Mesenchymal stem cell (in vitro differentiated cells and primary cell): ENCODE data around the gene SLC24A3.

Source experiments
- DNase-seq: peaks from one replicate; pipeline ENCODE4 v3.0.0-alpha.2; 2013
- H2AFZ ChIP-seq: one replicate; pipeline ENCODE4 v1.6.1; 2013; ENCODE audit warnings: low read depth, mild to moderate bottlenecking, control low read depth, inconsistent platforms, low read length, moderate library complexity
- H2AK5ac ChIP-seq: 2 replicates; pipeline ENCODE4 v1.6.1; 2013; ENCODE audit warnings: low read length, moderate library complexity, mild to moderate bottlenecking, inconsistent platforms; ENCODE audit not compliant: severe bottlenecking
- H2BK120ac ChIP-seq: one replicate; pipeline ENCODE4 v1.6.1; 2013; ENCODE audit warnings: low read depth, mild to moderate bottlenecking, inconsistent platforms, low read length, moderate library complexity
- H2BK12ac ChIP-seq, 2 experiments: one replicate each; pipeline ENCODE4 v1.6.1; 2013; ENCODE audit warnings: inconsistent platforms in 2 of 2, low read length in 2 of 2, mild to moderate bottlenecking in 2 of 2, moderate library complexity in 2 of 2, control low read depth in 1 of 2
- H2BK15ac ChIP-seq: one replicate; pipeline ENCODE4 v1.6.1; 2013; ENCODE audit warnings: mild to moderate bottlenecking, low read depth, inconsistent platforms; ENCODE audit not compliant: poor library complexity, severe bottlenecking
- H2BK5ac ChIP-seq: 2 replicates; pipeline ENCODE4 v1.6.1; 2013; ENCODE audit warnings: low read depth, mild to moderate bottlenecking, low read length, control low read depth, inconsistent platforms; ENCODE audit not compliant: poor library complexity, severe bottlenecking
- H3K14ac ChIP-seq, 2 experiments: one replicate each; pipeline ENCODE4 v1.6.1; 2013; ENCODE audit warnings: inconsistent platforms in 2 of 2, low read length in 2 of 2, control low read depth in 1 of 2, mild to moderate bottlenecking in 1 of 2, moderate library complexity in 1 of 2
- H3K18ac ChIP-seq, 2 experiments: one replicate each; pipeline ENCODE4 v1.6.1; 2013; ENCODE audit warnings: inconsistent platforms in 2 of 2, low read length in 2 of 2, control low read depth in 1 of 2, low read depth in 1 of 2, mild to moderate bottlenecking in 1 of 2
- H3K23ac ChIP-seq, 2 experiments: one replicate each; pipeline ENCODE4 v1.6.1; 2013; ENCODE audit warnings: inconsistent platforms in 2 of 2, low read length in 2 of 2, mild to moderate bottlenecking in 2 of 2, moderate library complexity in 2 of 2, control low read depth in 1 of 2
- H3K27ac ChIP-seq: 2 replicates; pipeline ENCODE4 v1.5.1; 2013; ENCODE audit warnings: mild to moderate bottlenecking, moderate library complexity, low read length, control low read depth, inconsistent platforms; ENCODE audit not compliant: poor library complexity, severe bottlenecking
- H3K27me3 ChIP-seq, 2 experiments: 2 replicates each; pipeline versions ENCODE4 v1.6.1 to v1.7.0; 2013; ENCODE audit warnings: low read length in 2 of 2, mild to moderate bottlenecking in 2 of 2, moderate library complexity in 2 of 2, control low read depth in 1 of 2, inconsistent platforms in 1 of 2; ENCODE audit not compliant: control insufficient read depth in 1 of 2, insufficient read depth in 1 of 2
- H3K36me3 ChIP-seq, 2 experiments: 2 replicates each; pipeline versions ENCODE4 v1.6.1 to v1.7.0; 2013; ENCODE audit warnings: low read length in 2 of 2, control low read depth in 1 of 2, inconsistent platforms in 1 of 2, low read depth in 1 of 2, mild to moderate bottlenecking in 1 of 2; ENCODE audit not compliant: insufficient read depth in 2 of 2, control insufficient read depth in 1 of 2
- H3K4ac ChIP-seq, 2 experiments: one replicate each; pipeline ENCODE4 v1.6.1; 2013; ENCODE audit warnings: inconsistent platforms in 2 of 2, low read length in 2 of 2, mild to moderate bottlenecking in 2 of 2, moderate library complexity in 2 of 2, control low read depth in 1 of 2, low read depth in 1 of 2
- H3K4me1 ChIP-seq: 2 replicates; pipeline ENCODE4 v1.6.1; 2013; ENCODE audit warnings: low read depth, low read length, control low read depth; ENCODE audit not compliant: control insufficient read depth, insufficient read depth
- H3K4me2 ChIP-seq: 2 replicates; pipeline ENCODE4 v1.6.1; 2013; ENCODE audit warnings: low read length, mild to moderate bottlenecking, inconsistent platforms; ENCODE audit not compliant: poor library complexity, severe bottlenecking
- H3K4me3 ChIP-seq, 2 experiments: 2 replicates each; pipeline versions ENCODE4 v1.5.1 to v1.7.0; 2013; ENCODE audit warnings: low read length in 2 of 2, mild to moderate bottlenecking in 2 of 2, control low read depth in 1 of 2, low read depth in 1 of 2; ENCODE audit not compliant: insufficient read depth in 1 of 2
- H3K79me1 ChIP-seq: replicated peaks from 2 replicates; pipeline ENCODE4 v1.6.1; 2013; ENCODE audit warnings: mild to moderate bottlenecking, control low read depth, low read length, inconsistent platforms; ENCODE audit not compliant: poor library complexity, severe bottlenecking
- H3K9ac ChIP-seq: 2 replicates; pipeline ENCODE4 v1.7.0; 2013; ENCODE audit warnings: mild to moderate bottlenecking, low read length, moderate library complexity
- H3K9me3 ChIP-seq: 2 replicates; pipeline ENCODE4 v1.7.0; 2013; ENCODE audit warnings: mild to moderate bottlenecking, low read length; ENCODE audit not compliant: control insufficient read depth
- H4K8ac ChIP-seq: one replicate; pipeline ENCODE4 v1.6.1; 2013; ENCODE audit warnings: inconsistent platforms, mild to moderate bottlenecking, low read length, moderate library complexity
- H4K91ac ChIP-seq: one replicate; pipeline ENCODE4 v1.6.1; 2013; ENCODE audit warnings: mild to moderate bottlenecking, low read length, inconsistent platforms
- WGBS: methylation state at CpG from one replicate; pipeline ENCODE4 v1.1.7; 2013; ENCODE audit warnings: mixed read lengths; 5-methylcytosine and 5-hydroxymethylcytosine counted together

SLC24A3 gene

GRCh38 chr20:19538556-19538955 is 326.1 kb downstream of the SLC24A3 start:
- H3K14ac ChIP-seq: no peak overlapping the region
- peaks cover 12% of the 10 kb centered on the region for H3K9me3 ChIP-seq
- 90% methylated on average over 3 of the region's 3 CpGs for WGBS
- no peak overlapping the region for H3K9ac ChIP-seq
- no peak overlapping the region for H4K8ac ChIP-seq
- H3K18ac ChIP-seq: no peak overlapping the region
- no peak overlapping the region for H2AK5ac ChIP-seq
- peaks cover 0 to 32% of the 10 kb centered on the region in 2 experiments for H3K27me3 ChIP-seq
- H3K4me1 ChIP-seq: no peaks in the 10 kb centered on the region
- H3K27ac ChIP-seq: no peak overlapping the region
- H2BK12ac ChIP-seq: no peak overlapping the region
- H3K4me2 ChIP-seq: no peak overlapping the region
- H3K23ac ChIP-seq: no peak overlapping the region
- H3K79me1 ChIP-seq: no peaks in the 10 kb centered on the region
- no peak overlapping the region for H2BK120ac ChIP-seq
- H3K36me3 ChIP-seq: no peaks in the 10 kb centered on the region
- no peak overlapping the region for H2BK5ac ChIP-seq
- no peak overlapping the region for H2AFZ ChIP-seq
- no peak for DNase-seq
- no peak overlapping the region for H4K91ac ChIP-seq
- H3K4me3 ChIP-seq: no peak overlapping the region
- no peak overlapping the region for H2BK15ac ChIP-seq
- no peak overlapping the region for H3K4ac ChIP-seq

- Histone ChIP-seq H3K27me3 (peaks cover 0 to 33% of the 10 kb centered on the region in 2 experiments), H2AFZ (no peak overlapping the region), H3K4me1 (no peaks in the 10 kb centered on the region), H2AK5ac (no peak overlapping the region), H3K4ac (no peak overlapping the region), H4K8ac (no peak overlapping the region), H2BK5ac (no peak overlapping the region), H3K18ac (no peak overlapping the region), H2BK120ac (no peak overlapping the region), H2BK15ac (no peak overlapping the region), H3K9me3 (peaks cover 12% of the 10 kb centered on the region), H3K14ac (no peak overlapping the region), H3K4me3 (no peak overlapping the region), H3K4me2 (no peak overlapping the region), H3K79me1 (no peaks in the 10 kb centered on the region), H3K27ac (no peak overlapping the region), H2BK12ac (no peak overlapping the region), H3K36me3 (no peaks in the 10 kb centered on the region), H4K91ac (no peak overlapping the region), H3K9ac (no peak overlapping the region), H3K23ac (no peak overlapping the region)
- WGBS: 55% methylated on average over 3 of the region's 4 CpGs
- no peak for DNase-seq
These were observed 326.7 kb downstream of the SLC24A3 start for GRCh38 chr20:19539191-19539590.

GRCh38 chr20:19540392-19540791 is 327.9 kb downstream of the SLC24A3 start:
- WGBS: 49% methylated on average over 6 of the region's 7 CpGs
- H3K4me3 ChIP-seq: no peak overlapping the region
- H4K8ac ChIP-seq: no peak overlapping the region
- no peak for DNase-seq
- no peak overlapping the region for H3K18ac ChIP-seq
- H3K79me1 ChIP-seq: no peaks in the 10 kb centered on the region
- no peak overlapping the region for H3K4ac ChIP-seq
- peaks cover 0 to 33% of the 10 kb centered on the region in 2 experiments for H3K27me3 ChIP-seq
- H2AFZ ChIP-seq: no peak overlapping the region
- H3K36me3 ChIP-seq: no peaks in the 10 kb centered on the region
- no peak overlapping the region for H3K9ac ChIP-seq
- H3K9me3 ChIP-seq: peaks cover 6% of the 10 kb centered on the region
- H3K23ac ChIP-seq: no peak overlapping the region
- H3K4me1 ChIP-seq: no peaks in the 10 kb centered on the region
- H2BK15ac ChIP-seq: no peak overlapping the region
- H2BK12ac ChIP-seq: no peak overlapping the region
- no peak overlapping the region for H4K91ac ChIP-seq
- no peak overlapping the region for H3K14ac ChIP-seq
- H3K4me2 ChIP-seq: no peak overlapping the region
- H2AK5ac ChIP-seq: no peak overlapping the region
- H2BK5ac ChIP-seq: no peak overlapping the region
- no peak overlapping the region for H3K27ac ChIP-seq
- no peak overlapping the region for H2BK120ac ChIP-seq

GRCh38 chr20:19543101-19543500 is 330.7 kb downstream of the SLC24A3 start:
- H3K9ac ChIP-seq: no peak overlapping the region
- H3K4me1 ChIP-seq: no peaks in the 10 kb centered on the region
- H3K4me2 ChIP-seq: no peak overlapping the region
- no peak overlapping the region for H4K91ac ChIP-seq
- H3K14ac ChIP-seq: no peak overlapping the region
- 74% methylated on average over 6 of the region's 6 CpGs for WGBS
- H2BK12ac ChIP-seq: no peak overlapping the region
- no peak overlapping the region for H2BK120ac ChIP-seq
- no peak overlapping the region for H2AK5ac ChIP-seq
- H3K27me3 ChIP-seq: peaks cover 0 to 36% of the 10 kb centered on the region in 2 experiments
- no peaks in the 10 kb centered on the region for H3K36me3 ChIP-seq
- H3K18ac ChIP-seq: no peak overlapping the region
- no peak overlapping the region for H4K8ac ChIP-seq
- H2BK15ac ChIP-seq: no peak overlapping the region
- H3K23ac ChIP-seq: no peak overlapping the region
- no peaks in the 10 kb centered on the region for H3K79me1 ChIP-seq
- no peak overlapping the region for H3K4me3 ChIP-seq
- no peak overlapping the region for H2AFZ ChIP-seq
- no peak overlapping the region for H2BK5ac ChIP-seq
- H3K9me3 ChIP-seq: no peaks in the 10 kb centered on the region
- H3K4ac ChIP-seq: no peak overlapping the region
- no peak for DNase-seq
- H3K27ac ChIP-seq: no peak overlapping the region
